K562 (cell line): ENCODE measurements around the gene MICOS13. TPM values are rescaled to one million over a fixed set of nuclear protein-coding genes. Genes with fewer than 3 reads are reported as not detected.

Experiments used
- ATAC-seq: fragments of 200-7000 bp; cut with Tn5 transposase; 3 replicates; pipeline ENCODE4 v1.9.1; 2020; ENCODE audit warnings: moderate library complexity
- BruUV-seq: library from RNA; stranded (reverse); fragments of 400-500 nt; replicated peaks from 2 replicates; lab custom pipeline; 2021; lab: Mats Ljungman, UMichigan
- CTCF ChIA-PET: fragments of 300-600 bp; formaldehyde crosslinking; extraction: SDS; loops from one replicate; lab custom pipeline; 2021; ENCODE audit warnings: low intra/inter-chr PET ratio; lab: Yijun Ruan, JAX
- POLR2A ChIA-PET: fragments of 300-600, 350-650 bp; sonication (Branson Sonifier 250); formaldehyde crosslinking; extraction: SDS; loops from one replicate; lab custom pipeline; 2021; ENCODE audit warnings: antibody characterized with exemption, inconsistent platforms; lab: Yijun Ruan, JAX
- DNase-seq, 4 experiments: peaks; one replicate each; pipeline versions ENCODE4 v3.0.0 to v3.0.0-alpha.2; 2011 to 2018; ENCODE audit warnings: low spot score in 3 of 4, mixed read lengths in 3 of 4; ENCODE audit errors: extremely low read depth in 1 of 4
- FAIRE-seq: peaks from 2 replicates; lab custom pipeline; 2011; peaks lifted over from hg19 to GRCh38; lab: Jason Lieb, UNC
- H2AFZ ChIP-seq: 2 replicates; pipeline ENCODE4 v1.6.0; 2011; ENCODE audit warnings: low read depth, low read length, control low read depth, inconsistent platforms
- H3K27ac ChIP-seq: fragments of 200-600 bp; 3 replicates; pipeline ENCODE4 v1.8.0; 2011; ENCODE audit warnings: low read depth, mild to moderate bottlenecking, control low read depth, inconsistent platforms, low read length, moderate library complexity, mixed read lengths; ENCODE audit errors: extremely low read depth
- H3K27me3 ChIP-seq, 2 experiments: fragments of 300-600 bp in 1 of 2; 2 replicates in 1 of 2; 3 replicates in 1 of 2; pipeline versions ENCODE4 v1.6.0 to v1.8.0; 2011; ENCODE audit warnings: inconsistent platforms in 2 of 2, low read length in 2 of 2, mild to moderate bottlenecking in 1 of 2, mixed read lengths in 1 of 2, moderate library complexity in 1 of 2; ENCODE audit not compliant: control insufficient read depth in 2 of 2, insufficient read depth in 2 of 2
- H3K36me3 ChIP-seq: fragments of 300-600 bp; 3 replicates; pipeline ENCODE4 v1.8.0; 2011; ENCODE audit warnings: mild to moderate bottlenecking, low read length, inconsistent platforms; ENCODE audit not compliant: control insufficient read depth, insufficient read depth
- H3K4me1 ChIP-seq, 2 experiments: fragments of 200-600 bp in 1 of 2; replicated peaks in 1 of 2; 2 replicates in 1 of 2; 3 replicates in 1 of 2; pipeline versions ENCODE4 v1.5.1 to v1.8.0; 2011; ENCODE audit warnings: inconsistent platforms in 2 of 2, low read length in 2 of 2, mild to moderate bottlenecking in 1 of 2, mixed read lengths in 1 of 2, moderate library complexity in 1 of 2; ENCODE audit not compliant: control insufficient read depth in 2 of 2, insufficient read depth in 2 of 2
- H3K4me2 ChIP-seq: 2 replicates; pipeline ENCODE4 v1.6.1; 2011; ENCODE audit warnings: low read length, control low read depth, inconsistent platforms, mixed read lengths; ENCODE audit not compliant: insufficient read depth
- H3K4me3 ChIP-seq: fragments of 200-600 bp; sonication (generic), shearing (Covaris generic); 2 replicates; pipeline ENCODE4 v1.5.1; 2016; ENCODE audit warnings: control low read depth, inconsistent platforms
- H3K79me2 ChIP-seq: fragments of 200-600 bp; 3 replicates; pipeline ENCODE4 v1.8.0; 2011; ENCODE audit warnings: low read length, inconsistent platforms; ENCODE audit not compliant: control insufficient read depth, insufficient read depth
- H3K9ac ChIP-seq, 2 experiments: 2 replicates each; pipeline versions ENCODE4 v1.6.0 to v1.6.1; 2011; ENCODE audit warnings: low read depth in 2 of 2, low read length in 2 of 2, control low read depth in 1 of 2, inconsistent platforms in 1 of 2, mild to moderate bottlenecking in 1 of 2, mixed read lengths in 1 of 2; ENCODE audit not compliant: insufficient read depth in 1 of 2
- H3K9me1 ChIP-seq: one replicate; pipeline ENCODE4 v1.6.0; 2011; ENCODE audit warnings: inconsistent platforms, mild to moderate bottlenecking, low read length, moderate library complexity; ENCODE audit not compliant: control insufficient read depth, insufficient read depth
- H3K9me3 ChIP-seq: replicated peaks from 2 replicates; pipeline ENCODE4 v1.5.1; 2011; ENCODE audit warnings: low read depth, low read length, inconsistent platforms; ENCODE audit not compliant: control insufficient read depth, insufficient read depth
- H4K20me1 ChIP-seq: replicated peaks from 2 replicates; pipeline ENCODE4 v1.6.1; 2011; ENCODE audit warnings: low read length, inconsistent platforms, mixed read lengths; ENCODE audit not compliant: control insufficient read depth, insufficient read depth
- ATF3 ChIP-seq, 2 experiments: fragments of 450-650 bp in 1 of 2; sonication (generic) in 1 of 2; formaldehyde crosslinking in 1 of 2; IDR thresholded peaks in 1 of 2; conservative IDR thresholded peaks in 1 of 2; 2 replicates each; pipeline versions ENCODE4 v1.6.1 to v1.8.1; 2016 to 2023; ENCODE audit warnings: mild to moderate bottlenecking in 2 of 2, moderate library complexity in 2 of 2, inconsistent platforms in 1 of 2, missing genetic modification reagents in 1 of 2
- DEAF1 ChIP-seq: fragments of 450-650 bp; formaldehyde crosslinking; IDR thresholded peaks from 2 replicates; pipeline ENCODE4 v1.4.0; 2020; ENCODE audit warnings: mild to moderate bottlenecking, moderate library complexity
- GATA2 ChIP-seq: sonication (generic); formaldehyde crosslinking; IDR thresholded peaks from 2 replicates; pipeline ENCODE4 v1.4.0; 2020; ENCODE audit warnings: mild to moderate bottlenecking, missing genetic modification reagents
- HMG20A ChIP-seq: fragments of 450-650 bp; formaldehyde crosslinking; conservative IDR thresholded peaks from 2 replicates; pipeline ENCODE4 v1.4.0; 2020; ENCODE audit warnings: mild to moderate bottlenecking, mixed read lengths
- L3MBTL2 ChIP-seq: fragments of 450-650 bp; IDR thresholded peaks from 2 replicates; pipeline ENCODE4 v1.6.1; 2016; ENCODE audit warnings: mild to moderate bottlenecking, moderate library complexity
- MCM5 ChIP-seq: fragments of 450-650 bp; IDR thresholded peaks from 2 replicates; pipeline ENCODE4 v1.6.1; 2016; ENCODE audit warnings: low read depth
- SIN3A ChIP-seq, 2 experiments: fragments of 150-350 bp in 1 of 2; IDR thresholded peaks; 2 replicates each; pipeline ENCODE4 v1.6.1; 2011 to 2016; ENCODE audit warnings: borderline replicate concordance in 2 of 2, low read depth in 2 of 2, low read length in 2 of 2, mild to moderate bottlenecking in 2 of 2, moderate library complexity in 2 of 2; ENCODE audit not compliant: control insufficient read depth in 1 of 2
- SPI1 ChIP-seq: IDR thresholded peaks from 2 replicates; pipeline ENCODE4 v1.6.1; 2011; ENCODE audit warnings: low read depth, low read length, control low read depth, borderline replicate concordance
- TCFL5 ChIP-seq: fragments of 250-450 bp; sonication (Bioruptor Pico); conservative IDR thresholded peaks from 2 replicates; pipeline ENCODE4 v1.6.1; 2021; ENCODE audit warnings: mild to moderate bottlenecking, moderate library complexity, matching md5 sums
- TRIM25 ChIP-seq: fragments of 450-650 bp; IDR thresholded peaks from 2 replicates; pipeline ENCODE4 v1.7.0; 2016; ENCODE audit warnings: borderline replicate concordance
- USF1 ChIP-seq: sonication (generic); formaldehyde crosslinking; IDR thresholded peaks from 2 replicates; pipeline ENCODE4 v1.9.0; 2022; ENCODE audit warnings: mild to moderate bottlenecking, missing genetic modification reagents
- ZKSCAN8 ChIP-seq: fragments of 200-800 bp; sonication (Bioruptor generic); IDR thresholded peaks from 2 replicates; pipeline ENCODE4 v1.6.1; 2016; ENCODE audit warnings: missing genetic modification characterization, missing compliant biosample characterization
- ZNF12 ChIP-seq: sonication (generic); formaldehyde crosslinking; IDR thresholded peaks from 2 replicates; pipeline ENCODE4 v1.4.0; 2020; ENCODE audit warnings: mild to moderate bottlenecking, missing genetic modification reagents
- ZNF699 ChIP-seq: fragments of 250-450 bp; sonication (Bioruptor Pico); IDR thresholded peaks from 2 replicates; pipeline ENCODE4 v1.8.0; 2021; ENCODE audit warnings: mild to moderate bottlenecking, moderate library complexity; ENCODE audit not compliant: insufficient replicate concordance
- WGBS: fragments of 100-300 bp; shearing (Covaris generic); methylation state at CpG from one replicate; pipeline ENCODE4 v1.1.6; 2016; ENCODE audit warnings: low coverage, mixed read lengths; ENCODE audit not compliant: insufficient coverage; ENCODE audit errors: missing lambda C conversion rate; 5-methylcytosine and 5-hydroxymethylcytosine counted together
- in situ Hi-C: fragments of 300-500 bp; cut with MboI; formaldehyde crosslinking; loops from 4 replicates; pipeline ENCODE4 v1.15.0; 2018; ENCODE audit warnings: inconsistent platforms, mixed read lengths
- intact Hi-C: fragments of 100-400 bp; cut with micrococcal nuclease; formaldehyde crosslinking; loops from 2 replicates; pipeline ENCODE4 v1.14.2; 2022
- polyA plus RNA-seq, 8 experiments: library from polyadenylated mRNA; depleted of rRNA in 4 of 8; stranded (reverse) in 5 of 8; unstranded in 3 of 8; fragments of >200 nt; fragmentation: Nextera tagmentation in 2 of 8; fragmentation: Illumina TruSeq in 1 of 8; extraction: Ambion mirVana in 2 of 8; extraction: Trizol in 1 of 8; gene quantifications; 2 replicates each; pipeline versions ENCODE4 v1.2.1 to v1.2.3, GENCODE V29; 2011 to 2014; ENCODE audit warnings: inconsistent platforms in 1 of 8, missing spikeins in 1 of 8
- total RNA-seq, 7 experiments: library from RNA; depleted of rRNA in 6 of 7; stranded (reverse); fragments of >200 nt in 6 of 7; fragmentation: Illumina TruSeq in 2 of 7; extraction: Trizol in 2 of 7; gene quantifications; 2 replicates each; pipeline versions ENCODE4 v1.2.1 to v1.2.3, GENCODE V29; 2011 to 2021; ENCODE audit warnings: low replicate concordance in 1 of 7

MICOS13 gene
- total and polyA plus RNA-seq, 9 of the 15 experiments (the other 6 are each of a cell fraction or from before 2014, with no cell fraction given) = 15.5 to 220 (median 49.4) TPM

- Histone ChIP-seq H3K27ac (peak overlapping the region; percentile 86), H3K27me3 (no peaks in the 10 kb centered on the region), H2AFZ (peak overlapping the region; percentile 100), H3K9ac (peak overlapping the region; percentile 93 to 100), H3K4me1 (peaks cover 29 to 71% of the 10 kb centered on the region in 2 experiments), H3K9me1 (no peaks in the 10 kb centered on the region), H3K9me3 (no peaks in the 10 kb centered on the region), H4K20me1 (peaks cover 6% of the 10 kb centered on the region; the same call in 1 of the 2 replicates), H3K36me3 (peaks cover 17% of the 10 kb centered on the region; the same call in 2 of the 3 replicates), H3K79me2 (peaks cover 12% of the 10 kb centered on the region), H3K4me3 (peak overlapping the region; percentile 94), H3K4me2 (peak overlapping the region; percentile 99)
- BruUV-seq = no TSS peak
- ChIA-PET POLR2A (interaction anchor here (0.6 to 1.7 kb wide), 5 partner anchors 10 to 67 kb away, joined by 3 to 7 read pairs (median 4); partner anchors contain the start of genes SAFB and SAFB2), CTCF (interaction anchor here (0.6 kb wide), 1 partner anchor 601 kb away, joined by 4 read pairs; no protein-coding TSS in a partner anchor)
- in situ Hi-C loops (no loop called here), intact Hi-C loops (loop anchor here (10.0 kb wide), 1 partner anchor 55 kb away; the partner anchor contains the start of genes SAFB and SAFB2)
- WGBS = 9% methylated on average over 26 of the region's 26 CpGs
- DNase-seq (no peak), ATAC-seq (peak; percentile 5), FAIRE-seq (peak; percentile 23)
- TF ChIP-seq USF1 (CRISPR knock-in tag) (peak; percentile 24; the same call in 1 of the 2 replicates), SPI1 (no peak), L3MBTL2 (no peak), ATF3 (IDR thresholded peaks at IDR 0.05) (no peak), ATF3 (CRISPR knock-in tag; conservative IDR thresholded peaks at IDR 0.05) (0 out of 2 replicates have a peak, but pooled peaks have one; percentile 76), SIN3A (IDR thresholded peaks at IDR 0.05; ENCODE audit: borderline replicate concordance in 2 of 2, control insufficient read depth in 1 of 2, low read depth in 2 of 2, low read length in 2 of 2) (peak in 1 of 2 experiments; percentile 63; a peak in 1 of 4 replicates), MCM5 (no peak), TRIM25 (no peak), TCFL5 (no peak), ZKSCAN8 (no peak), DEAF1 (CRISPR knock-in tag) (no peak), HMG20A (CRISPR knock-in tag) (no peak), GATA2 (CRISPR knock-in tag) (no peak), ZNF12 (CRISPR knock-in tag) (0 out of 2 replicates have a peak, but pooled peaks have one; percentile 21), ZNF699 (CRISPR knock-in tag) (no peak)
Observed at GRCh38 chr19:5679289-5680083, 830 bp downstream of the MICOS13 start.
